ENCODE results near the gene A1BG.
A peak's percentile ranks its signal among the peaks of the same experiment; 100 is the strongest.

A1BG gene

DNA sequence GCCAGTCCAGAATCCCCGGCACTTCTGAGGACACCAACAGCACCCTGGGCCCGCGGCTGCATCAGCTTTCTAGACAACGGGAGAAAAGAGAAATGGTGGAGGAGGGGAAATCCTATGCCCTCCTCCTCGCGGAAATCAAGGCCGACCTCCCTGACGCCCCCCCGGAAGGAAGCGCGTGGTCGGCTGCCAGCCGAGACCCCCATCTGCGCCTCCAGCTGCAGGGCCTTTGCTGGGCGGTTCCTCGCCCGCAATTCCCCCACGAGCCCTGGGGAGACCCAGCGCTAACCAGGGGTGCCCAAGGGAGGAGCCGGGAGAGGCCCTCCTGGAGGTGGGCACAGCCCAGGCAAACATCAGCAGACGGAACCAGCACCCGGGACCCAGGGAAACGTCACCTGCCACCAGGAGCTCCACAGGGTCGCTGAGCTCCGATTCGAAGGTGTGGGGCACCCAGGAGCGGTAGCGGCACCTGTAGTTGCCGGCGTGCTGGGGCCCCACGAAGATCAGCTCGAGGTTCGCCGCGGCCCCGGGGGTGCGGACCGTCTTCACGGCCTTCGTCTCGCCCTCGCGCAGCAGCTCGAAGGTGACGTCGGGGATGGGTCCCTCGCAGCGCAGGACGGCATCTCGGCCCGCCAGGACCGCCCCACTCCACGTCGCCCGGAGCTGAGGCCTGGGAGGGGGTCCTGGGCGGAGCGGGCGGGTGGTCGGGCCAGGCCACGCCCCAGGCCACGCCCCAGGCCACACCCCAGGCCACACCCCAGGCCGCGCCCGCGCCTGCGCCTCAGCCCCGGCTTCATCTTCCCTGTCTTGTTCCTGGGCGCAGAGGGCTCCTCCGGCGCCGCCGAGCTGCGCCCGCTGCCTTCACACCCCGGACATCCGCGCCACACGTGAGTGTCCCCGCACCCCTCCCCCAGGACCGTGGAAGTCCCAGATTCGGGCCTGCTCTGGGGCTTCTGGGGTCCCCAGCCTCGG is 6.0 kb downstream of the A1BG start:
- TF ChIP-seq POLR2AphosphoS5 (IDR thresholded peaks at IDR 0.05; ENCODE audit: low read depth, low read length) (peak; percentile 67), SIN3A (IDR thresholded peaks at IDR 0.05; ENCODE audit: borderline replicate concordance, insufficient read depth, low read length) (0 out of 2 replicates have a peak, but pooled peaks have one; percentile 24), FOXP2 (optimal IDR thresholded peaks at IDR 0.05; ENCODE audit: borderline replicate concordance, extremely low read depth, extremely low read length, insufficient read depth) (no peak), TAF1 (IDR thresholded peaks at IDR 0.05; ENCODE audit: borderline replicate concordance, insufficient read depth, low read length) (peak; percentile 47; the same call in 1 of the 2 replicates)
- TF ChIP-seq, protein P1, sequence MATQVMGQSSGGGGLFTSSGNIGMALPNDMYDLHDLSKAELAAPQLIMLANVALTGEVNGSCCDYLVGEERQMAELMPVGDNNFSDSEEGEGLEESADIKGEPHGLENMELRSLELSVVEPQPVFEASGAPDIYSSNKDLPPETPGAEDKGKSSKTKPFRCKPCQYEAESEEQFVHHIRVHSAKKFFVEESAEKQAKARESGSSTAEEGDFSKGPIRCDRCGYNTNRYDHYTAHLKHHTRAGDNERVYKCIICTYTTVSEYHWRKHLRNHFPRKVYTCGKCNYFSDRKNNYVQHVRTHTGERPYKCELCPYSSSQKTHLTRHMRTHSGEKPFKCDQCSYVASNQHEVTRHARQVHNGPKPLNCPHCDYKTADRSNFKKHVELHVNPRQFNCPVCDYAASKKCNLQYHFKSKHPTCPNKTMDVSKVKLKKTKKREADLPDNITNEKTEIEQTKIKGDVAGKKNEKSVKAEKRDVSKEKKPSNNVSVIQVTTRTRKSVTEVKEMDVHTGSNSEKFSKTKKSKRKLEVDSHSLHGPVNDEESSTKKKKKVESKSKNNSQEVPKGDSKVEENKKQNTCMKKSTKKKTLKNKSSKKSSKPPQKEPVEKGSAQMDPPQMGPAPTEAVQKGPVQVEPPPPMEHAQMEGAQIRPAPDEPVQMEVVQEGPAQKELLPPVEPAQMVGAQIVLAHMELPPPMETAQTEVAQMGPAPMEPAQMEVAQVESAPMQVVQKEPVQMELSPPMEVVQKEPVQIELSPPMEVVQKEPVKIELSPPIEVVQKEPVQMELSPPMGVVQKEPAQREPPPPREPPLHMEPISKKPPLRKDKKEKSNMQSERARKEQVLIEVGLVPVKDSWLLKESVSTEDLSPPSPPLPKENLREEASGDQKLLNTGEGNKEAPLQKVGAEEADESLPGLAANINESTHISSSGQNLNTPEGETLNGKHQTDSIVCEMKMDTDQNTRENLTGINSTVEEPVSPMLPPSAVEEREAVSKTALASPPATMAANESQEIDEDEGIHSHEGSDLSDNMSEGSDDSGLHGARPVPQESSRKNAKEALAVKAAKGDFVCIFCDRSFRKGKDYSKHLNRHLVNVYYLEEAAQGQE (IDR thresholded peaks at IDR 0.05; ENCODE audit: insufficient read depth in 1 of 2, low read depth in 2 of 2, low read length in 2 of 2), result peak; percentile 15 to 18; a peak in 1 of 4 replicates

DNA sequence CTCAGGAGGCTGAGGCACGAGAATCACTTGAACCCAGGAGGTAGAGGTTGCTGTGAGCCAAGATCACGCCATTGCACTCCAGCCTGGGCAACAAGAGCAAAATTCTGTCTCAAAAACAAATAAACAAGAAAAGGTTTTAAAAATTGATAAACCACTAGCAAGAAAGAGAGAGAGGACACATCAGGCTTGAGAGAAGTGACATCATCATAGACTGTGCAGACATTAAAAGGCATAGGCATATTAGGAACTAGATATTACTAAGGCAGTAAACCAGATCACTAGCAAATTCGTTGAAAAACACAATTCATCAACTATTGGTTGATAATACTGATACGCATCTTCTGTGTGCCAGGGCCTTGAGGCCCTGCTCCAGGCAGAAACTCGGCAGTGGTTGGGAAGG is 7.7 kb downstream of the A1BG start:
- TF ChIP-seq FOXP2 (optimal IDR thresholded peaks at IDR 0.05; ENCODE audit: borderline replicate concordance, extremely low read depth, extremely low read length, insufficient read depth) (no peak), POLR2AphosphoS5 (IDR thresholded peaks at IDR 0.05; ENCODE audit: low read depth, low read length) (no peak), TAF1 (IDR thresholded peaks at IDR 0.05; ENCODE audit: borderline replicate concordance, insufficient read depth, low read length) (no peak), SIN3A (IDR thresholded peaks at IDR 0.05; ENCODE audit: borderline replicate concordance, insufficient read depth, low read length) (no peak)
- TF ChIP-seq, protein P1 (IDR thresholded peaks at IDR 0.05; ENCODE audit: insufficient read depth in 1 of 2, low read depth in 2 of 2, low read length in 2 of 2), result no peak

DNA sequence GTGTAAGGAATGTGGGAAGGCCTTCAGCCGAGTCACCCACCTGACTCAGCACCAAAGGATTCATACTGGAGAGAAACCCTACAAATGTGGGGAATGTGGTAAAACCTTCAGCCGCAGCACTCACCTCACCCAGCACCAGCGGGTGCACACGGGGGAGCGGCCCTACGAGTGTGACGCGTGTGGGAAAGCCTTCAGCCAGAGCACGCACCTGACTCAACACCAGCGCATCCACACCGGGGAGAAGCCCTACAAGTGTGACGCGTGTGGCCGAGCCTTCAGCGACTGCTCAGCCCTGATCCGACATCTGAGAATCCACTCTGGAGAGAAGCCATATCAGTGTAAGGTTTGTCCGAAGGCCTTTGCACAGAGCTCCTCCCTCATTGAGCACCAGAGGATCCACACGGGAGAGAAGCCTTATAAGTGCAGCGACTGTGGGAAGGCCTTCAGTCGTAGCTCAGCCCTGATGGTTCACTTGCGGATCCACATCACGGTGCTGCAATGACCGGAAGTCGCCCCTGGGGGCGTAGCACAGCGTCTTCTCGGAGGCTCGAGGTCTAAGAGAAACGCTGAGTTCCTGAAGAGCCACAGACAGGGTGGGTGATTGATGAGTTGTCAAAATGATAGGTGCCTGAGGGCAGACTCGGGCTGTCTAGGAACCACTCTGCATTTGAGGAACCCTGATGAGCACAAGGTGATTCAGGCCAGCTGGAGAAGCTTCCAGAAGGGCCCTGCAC is 14.3 kb downstream of the A1BG start:
- TF ChIP-seq POLR2AphosphoS5 (IDR thresholded peaks at IDR 0.05; ENCODE audit: low read depth, low read length), result no peak
- TF ChIP-seq, protein P1 (IDR thresholded peaks at IDR 0.05; ENCODE audit: insufficient read depth in 1 of 2, low read depth in 2 of 2, low read length in 2 of 2), result no peak
- TF ChIP-seq TAF1 (IDR thresholded peaks at IDR 0.05; ENCODE audit: borderline replicate concordance, insufficient read depth, low read length), result no peak
- no peak for TF ChIP-seq FOXP2 (optimal IDR thresholded peaks at IDR 0.05; ENCODE audit: borderline replicate concordance, extremely low read depth, extremely low read length, insufficient read depth)
- TF ChIP-seq SIN3A (IDR thresholded peaks at IDR 0.05; ENCODE audit: borderline replicate concordance, insufficient read depth, low read length), result no peak

DNA sequence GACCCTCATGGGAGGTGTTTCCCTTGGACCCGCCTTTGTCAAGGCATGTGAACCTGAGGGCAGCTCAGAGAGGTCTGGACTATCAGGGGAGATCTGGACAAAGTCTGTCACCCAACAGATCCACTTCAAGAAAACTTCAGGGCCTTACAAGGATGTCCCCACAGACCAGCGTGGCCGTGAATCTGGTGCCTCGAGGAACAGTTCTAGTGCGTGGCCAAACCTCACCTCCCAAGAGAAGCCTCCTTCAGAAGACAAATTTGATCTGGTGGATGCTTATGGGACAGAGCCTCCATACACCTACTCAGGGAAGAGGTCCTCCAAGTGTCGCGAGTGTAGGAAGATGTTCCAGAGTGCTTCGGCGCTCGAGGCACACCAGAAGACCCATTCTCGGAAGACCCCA is 15.0 kb downstream of the A1BG start:
- no peak for TF ChIP-seq TAF1 (IDR thresholded peaks at IDR 0.05; ENCODE audit: borderline replicate concordance, insufficient read depth, low read length)
- no peak for TF ChIP-seq SIN3A (IDR thresholded peaks at IDR 0.05; ENCODE audit: borderline replicate concordance, insufficient read depth, low read length)
- no peak for TF ChIP-seq FOXP2 (optimal IDR thresholded peaks at IDR 0.05; ENCODE audit: borderline replicate concordance, extremely low read depth, extremely low read length, insufficient read depth)
- TF ChIP-seq, protein P1 (IDR thresholded peaks at IDR 0.05; ENCODE audit: insufficient read depth in 1 of 2, low read depth in 2 of 2, low read length in 2 of 2), result no peak
- TF ChIP-seq POLR2AphosphoS5 (IDR thresholded peaks at IDR 0.05; ENCODE audit: low read depth, low read length), result no peak
